HG02981 (cell line): Measurements from ENCODE around the gene NCKAP5.

ENCODE experiments used
- ATAC-seq: cut with Tn5 transposase; IDR thresholded peaks from one replicate; pipeline ENCODE4 v1.9.1; 2021; ENCODE audit warnings: mild to moderate bottlenecking, moderate library complexity; ENCODE audit not compliant: unreplicated experiment

NCKAP5 gene

GRCh38 chr2:133568172-133568571 lies at the start of gene NCKAP5:
Gene NCKAP5, minus strand, starts transcription at chr2:133568463. Its CDS starts 50,937 bp downstream, at chr2:133517526.
- ATAC-seq: no peak

- ATAC-seq: no peak
Measured at GRCh38 chr2:133609664-133610063, 41.4 kb upstream of the NCKAP5 start.

- ATAC-seq: no peak
Measured at GRCh38 chr2:133608291-133608690, 40.0 kb upstream of the NCKAP5 start.

- no peak for ATAC-seq
Measured at GRCh38 chr2:133607679-133608078, 39.4 kb upstream of the NCKAP5 start.

- no peak for ATAC-seq
Measured at GRCh38 chr2:133606616-133607015, 38.4 kb upstream of the NCKAP5 start.

GRCh38 chr2:133605766-133606137 lies 37.5 kb upstream of the NCKAP5 start:
- ATAC-seq: no peak

- ATAC-seq: no peak
Measured at GRCh38 chr2:133605011-133605765, 36.9 kb upstream of the NCKAP5 start.

GRCh38 chr2:133603109-133603508 lies 34.8 kb upstream of the NCKAP5 start:
- no peak for ATAC-seq

- no peak for ATAC-seq
Measured at GRCh38 chr2:133602538-133602937, 34.3 kb upstream of the NCKAP5 start.

- no peak for ATAC-seq
Measured at GRCh38 chr2:133600266-133600928, 32.1 kb upstream of the NCKAP5 start.

- ATAC-seq: no peak
Measured at GRCh38 chr2:133599811-133600210, 31.5 kb upstream of the NCKAP5 start.

- no peak for ATAC-seq
Measured at GRCh38 chr2:133599211-133599803, 31.0 kb upstream of the NCKAP5 start.

- no peak for ATAC-seq
Measured at GRCh38 chr2:133598769-133599168, 30.5 kb upstream of the NCKAP5 start.

- ATAC-seq: no peak
Measured at GRCh38 chr2:133596701-133597393, 28.6 kb upstream of the NCKAP5 start.

- ATAC-seq: no peak
Measured at GRCh38 chr2:133591164-133591563, 22.9 kb upstream of the NCKAP5 start.

- no peak for ATAC-seq
Measured at GRCh38 chr2:133589456-133589855, 21.2 kb upstream of the NCKAP5 start.

- ATAC-seq: no peak
Measured at GRCh38 chr2:133588144-133588543, 19.9 kb upstream of the NCKAP5 start.

- ATAC-seq: no peak
Measured at GRCh38 chr2:133586978-133587377, 18.7 kb upstream of the NCKAP5 start.

- no peak for ATAC-seq
Measured at GRCh38 chr2:133581010-133581760, 12.9 kb upstream of the NCKAP5 start.

- no peak for ATAC-seq
Measured at GRCh38 chr2:133579274-133579673, 11.0 kb upstream of the NCKAP5 start.

- no peak for ATAC-seq
Measured at GRCh38 chr2:133576714-133577113, 8.5 kb upstream of the NCKAP5 start.
